NCI-H524 (cell line): Measurements from ENCODE around the gene CRY2.
"Not testable (repeated sequence)": the region's sequence is repeated elsewhere in the genome, so short reads cannot be mapped to it uniquely, and the experiment has no call there.

ENCODE experiments used
- DNase-seq, 2 experiments: peaks; one replicate each; lab custom pipeline; 2025; lab: John Stamatoyannopoulos, UW

The CRY2 gene

DNA sequence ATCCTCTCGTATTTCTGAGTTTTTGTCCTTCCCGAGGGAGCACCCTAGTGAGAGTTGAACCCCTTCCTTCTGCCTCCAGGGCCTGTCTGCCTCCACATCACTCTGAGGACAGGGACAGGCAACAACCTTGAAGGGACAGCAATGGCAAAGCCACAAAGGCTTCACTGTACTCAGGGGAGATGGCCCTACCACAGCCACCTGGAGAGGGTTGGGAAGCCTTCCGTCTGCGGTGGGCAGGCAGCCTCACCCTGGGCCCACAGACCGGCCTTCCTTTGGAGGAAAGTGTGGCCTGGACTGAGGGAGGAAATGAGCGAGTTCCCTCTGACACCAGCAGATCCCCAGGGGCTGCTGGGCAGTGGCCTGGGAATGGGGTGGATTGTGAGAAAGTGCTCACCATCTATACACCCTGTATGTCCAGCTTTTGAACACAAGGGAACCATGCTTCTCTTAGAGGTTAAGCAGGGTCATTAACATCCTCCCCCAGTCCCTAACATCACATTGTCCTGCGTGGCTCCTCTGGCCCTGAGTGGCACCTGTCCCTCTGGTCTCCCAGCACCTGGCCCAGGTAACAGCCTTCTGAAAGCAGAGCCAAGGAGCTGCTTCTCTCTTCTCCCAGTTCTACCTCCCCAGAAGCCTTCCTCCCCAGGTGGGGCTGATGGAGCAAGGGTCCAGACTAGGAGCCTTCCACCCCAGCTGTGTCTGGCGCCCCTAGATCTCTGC is 35.5 kb upstream of the CRY2 start:
- DNase-seq, result no peak

DNA sequence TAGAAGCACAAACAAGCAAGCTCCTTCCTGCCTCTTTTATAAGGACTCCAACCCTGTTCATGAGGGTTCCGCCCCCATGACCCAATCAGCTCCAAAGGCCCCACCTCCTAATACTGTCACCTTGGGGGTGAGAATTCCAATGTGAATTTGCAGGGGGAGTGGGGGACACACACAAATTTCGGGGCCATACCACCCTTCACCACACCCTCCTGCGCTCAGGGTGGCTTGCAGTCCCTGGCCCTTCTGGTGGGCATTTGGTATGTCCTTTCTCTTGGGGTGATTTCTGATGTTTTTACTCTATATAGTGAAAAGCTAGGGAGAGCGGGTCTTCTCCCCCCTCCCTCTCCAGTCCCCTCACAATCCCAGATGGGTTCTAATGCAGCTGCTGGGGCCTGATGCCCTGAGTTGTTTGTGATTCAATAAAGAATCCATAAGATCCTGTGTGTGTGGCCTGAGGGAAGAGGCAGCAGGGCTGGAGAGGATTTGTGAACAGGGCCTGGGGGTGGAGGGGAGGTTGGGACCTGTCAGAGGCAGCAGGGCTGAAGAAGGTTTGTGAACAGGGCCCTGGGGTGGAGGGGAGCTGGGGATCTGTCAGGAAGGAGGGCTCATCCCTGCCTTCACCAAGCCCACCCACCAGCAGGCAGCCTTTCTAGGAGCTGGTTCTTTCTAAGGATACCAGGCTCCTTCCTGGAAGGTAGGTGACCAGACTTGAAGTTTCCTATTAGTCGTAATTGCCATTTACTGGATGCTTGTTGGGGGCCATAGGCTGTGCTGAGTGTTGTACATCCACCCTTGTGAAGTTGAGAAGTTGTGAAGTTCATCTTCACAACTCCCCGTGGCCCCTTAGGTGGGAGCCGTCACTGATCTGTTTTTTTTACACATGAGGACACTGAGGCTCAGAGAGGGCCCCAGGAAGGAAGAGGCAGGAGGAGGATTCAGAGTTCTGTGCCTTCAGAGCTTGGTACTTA is 34.4 kb upstream of the CRY2 start:
- DNase-seq, result no peak

DNA sequence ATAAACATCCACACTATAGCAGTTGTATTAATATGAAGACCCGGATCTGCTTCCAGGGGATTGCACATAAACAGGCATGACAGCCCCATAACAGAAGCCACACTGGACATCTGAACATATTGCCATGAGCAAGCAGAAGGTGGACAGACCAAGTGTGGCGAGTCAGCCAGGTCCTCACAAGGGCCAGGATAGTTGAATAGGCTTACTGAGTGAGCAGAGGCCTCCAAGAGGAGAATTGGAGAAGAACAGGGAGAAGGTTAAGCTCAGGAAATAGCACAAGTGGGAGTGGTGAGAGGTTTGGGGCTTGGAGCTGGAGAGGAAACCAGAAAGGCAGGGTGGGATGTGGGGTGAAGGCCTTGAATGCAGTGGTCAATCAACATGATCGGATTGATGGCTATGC is 31.5 kb upstream of the CRY2 start:
- DNase-seq, result no peak

DNA sequence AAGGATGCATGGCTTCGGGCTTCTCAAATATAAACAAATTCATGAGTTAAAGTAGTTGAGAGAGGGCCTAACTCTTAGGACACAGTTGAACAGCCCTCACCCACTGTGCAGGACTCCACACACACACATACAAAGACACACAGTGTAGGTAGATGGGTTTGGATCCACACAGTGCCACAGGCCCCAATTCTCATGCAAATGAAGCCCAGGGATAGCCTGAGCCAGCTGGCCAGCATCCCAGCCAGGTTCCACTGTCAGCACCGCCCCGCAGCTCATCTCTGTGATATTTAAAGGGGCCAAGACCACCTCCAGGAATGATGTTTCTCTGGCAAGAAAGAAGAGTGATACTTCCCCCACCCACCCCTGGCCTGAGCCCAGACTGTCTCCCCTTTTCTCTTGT is 30.7 kb upstream of the CRY2 start:
- DNase-seq, result no peak

DNA sequence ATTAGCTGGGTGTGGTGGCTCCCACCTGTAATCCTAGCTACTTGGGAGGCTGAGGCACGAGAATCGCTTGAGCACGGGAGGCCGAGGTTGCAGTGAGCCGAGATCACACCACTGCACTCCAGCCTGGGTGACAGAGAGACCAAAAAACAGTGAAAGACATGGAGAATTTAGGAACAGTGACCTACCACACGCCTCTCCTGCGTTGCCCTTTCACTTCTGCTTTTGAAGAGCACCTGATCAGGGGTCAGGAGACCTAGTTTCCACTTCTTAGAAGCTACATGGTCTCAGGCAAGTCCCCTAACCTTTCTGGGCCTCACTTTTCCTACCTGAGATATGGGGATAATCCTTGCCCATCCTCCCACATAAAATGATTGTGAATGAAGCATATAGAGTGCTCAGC is 30.1 kb upstream of the CRY2 start:
- no peak for DNase-seq

DNA sequence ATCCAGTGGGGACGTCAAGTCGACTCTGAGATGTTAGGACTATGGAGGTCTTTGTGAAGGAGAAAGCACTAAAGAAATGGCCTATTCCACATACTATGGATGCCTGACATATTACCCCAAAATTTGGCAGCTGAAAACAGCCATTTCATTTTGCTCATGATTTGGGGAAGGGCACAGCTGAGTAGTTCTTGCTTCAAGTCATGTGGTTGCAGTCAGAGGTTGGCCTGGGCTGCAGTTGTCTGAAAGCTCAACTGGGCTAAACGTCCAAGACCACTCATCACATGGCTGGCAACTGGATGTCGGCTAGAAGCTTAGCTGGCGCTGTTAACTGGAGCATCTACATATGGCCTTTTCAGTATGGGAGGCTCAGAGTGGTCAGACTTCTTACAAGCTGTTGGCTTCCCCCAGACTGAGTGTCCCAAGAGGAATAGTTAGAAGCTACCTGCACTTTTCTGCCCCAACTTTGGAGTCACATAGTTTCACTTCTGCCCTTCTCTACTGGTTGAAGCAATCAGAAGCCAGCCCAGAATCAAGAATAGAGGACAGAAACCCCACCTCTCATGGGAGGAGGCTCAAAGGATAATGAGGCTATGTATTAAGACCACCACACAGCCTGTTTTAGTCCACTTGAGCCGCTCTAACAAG is 28.2 kb upstream of the CRY2 start:
- no peak for DNase-seq

DNA sequence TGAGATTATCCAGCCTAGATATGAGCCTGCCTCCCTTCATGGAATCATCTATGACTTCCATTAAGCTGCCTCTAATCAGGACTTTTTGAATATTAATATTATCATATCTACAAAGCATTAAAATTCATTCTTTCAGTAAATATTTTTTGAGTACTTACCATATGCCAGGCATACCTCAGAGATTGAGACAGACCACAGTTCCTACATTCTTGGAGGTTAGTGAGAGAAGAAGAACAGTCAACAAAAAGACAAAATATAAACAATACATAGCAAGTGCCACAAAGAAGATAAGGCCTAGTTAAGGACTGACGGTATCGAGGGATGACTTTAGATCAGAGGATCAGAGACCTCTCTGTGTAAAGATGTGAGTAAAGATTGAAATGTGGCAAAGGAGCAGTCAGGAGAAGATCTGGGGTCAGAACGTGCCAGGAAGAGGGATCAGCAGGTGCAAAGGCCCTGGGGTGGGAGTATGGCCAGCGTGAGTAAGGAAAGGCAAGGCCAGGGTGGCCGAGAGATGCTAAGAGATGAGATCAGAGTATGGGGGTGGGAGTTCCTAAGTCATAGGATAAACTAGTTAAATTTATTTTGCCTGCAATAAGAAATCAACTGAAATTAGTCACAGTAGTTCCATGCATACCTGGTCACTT is 26.9 kb upstream of the CRY2 start:
- DNase-seq, result no peak

DNA sequence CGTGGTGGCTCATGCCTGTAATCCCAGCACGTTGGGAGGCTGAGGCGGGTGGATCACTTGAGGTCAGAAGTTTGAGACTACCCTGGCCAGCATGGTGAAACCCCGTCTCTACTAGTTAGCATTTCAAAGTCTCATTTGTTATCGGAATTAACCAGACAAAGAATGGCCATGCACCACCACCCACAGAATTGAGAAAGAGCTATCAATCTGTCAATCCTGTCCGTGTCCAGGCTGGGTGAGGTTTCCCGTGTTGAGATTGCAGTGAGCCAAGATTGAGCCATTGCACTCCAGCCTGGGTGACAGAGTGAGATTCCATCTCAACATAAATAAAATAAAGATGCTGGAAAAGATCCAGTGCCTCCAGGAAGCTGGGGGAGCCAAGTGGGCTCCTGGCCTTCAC is 20.8 kb upstream of the CRY2 start:
- DNase-seq, result not testable (repeated sequence)

DNA sequence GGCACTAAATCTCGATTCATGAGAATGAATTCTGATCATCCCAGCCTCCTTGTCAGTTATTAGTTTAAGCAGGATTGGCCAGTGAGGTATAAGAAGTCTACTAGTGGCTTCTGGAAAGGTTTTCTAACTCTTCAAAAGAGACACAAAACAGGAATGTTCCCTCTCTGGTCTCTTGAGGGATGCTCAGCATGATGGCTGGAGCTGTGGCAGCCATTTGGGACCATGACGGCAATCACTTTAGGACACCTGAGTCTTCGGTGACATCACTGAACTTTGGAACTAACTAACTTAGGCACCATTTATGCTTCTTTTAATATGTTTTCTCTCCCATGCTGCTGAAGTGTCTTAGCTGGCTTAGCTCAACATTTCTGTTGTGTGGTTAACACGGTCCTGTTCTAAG is 20.2 kb upstream of the CRY2 start:
- DNase-seq, result no peak

DNA sequence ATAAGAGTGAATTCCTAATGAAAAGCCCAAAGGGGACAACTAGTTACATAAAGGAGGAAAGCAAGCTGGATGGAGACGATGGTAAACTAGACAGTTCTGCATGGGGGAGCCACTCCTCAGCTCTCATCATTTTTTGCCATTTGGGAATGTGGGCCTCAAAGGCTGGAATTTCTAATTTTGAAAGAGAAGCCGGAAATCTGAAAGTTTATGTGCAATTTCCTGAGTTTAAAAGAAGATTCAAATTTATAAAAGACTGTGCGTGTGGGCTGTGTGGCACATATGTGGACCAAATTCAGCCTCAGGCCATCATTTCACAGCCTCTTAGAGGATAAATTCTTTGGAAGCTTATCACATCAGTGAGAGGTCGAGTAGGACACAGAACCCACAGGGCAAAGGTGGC is 18.3 kb upstream of the CRY2 start:
- DNase-seq, result no peak

DNA sequence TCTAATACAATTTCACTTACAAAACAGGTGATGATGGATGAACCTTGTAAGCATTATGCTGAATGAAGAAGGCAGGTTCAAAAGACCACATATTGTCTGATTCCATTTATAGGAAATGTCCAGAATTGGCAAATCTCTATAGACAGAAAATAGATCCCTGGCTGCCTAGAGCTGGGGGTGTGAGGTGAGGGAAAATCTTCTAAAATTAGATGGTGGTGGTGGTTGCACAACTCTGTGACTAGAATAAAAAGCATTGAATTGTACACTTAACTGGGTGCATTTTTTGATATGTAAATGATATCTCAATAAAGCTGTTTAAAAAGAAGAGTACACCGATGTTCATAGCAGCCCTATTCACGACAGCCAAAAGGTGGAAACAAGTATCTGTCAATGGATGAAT is 16.7 kb upstream of the CRY2 start:
- DNase-seq, result no peak

DNA sequence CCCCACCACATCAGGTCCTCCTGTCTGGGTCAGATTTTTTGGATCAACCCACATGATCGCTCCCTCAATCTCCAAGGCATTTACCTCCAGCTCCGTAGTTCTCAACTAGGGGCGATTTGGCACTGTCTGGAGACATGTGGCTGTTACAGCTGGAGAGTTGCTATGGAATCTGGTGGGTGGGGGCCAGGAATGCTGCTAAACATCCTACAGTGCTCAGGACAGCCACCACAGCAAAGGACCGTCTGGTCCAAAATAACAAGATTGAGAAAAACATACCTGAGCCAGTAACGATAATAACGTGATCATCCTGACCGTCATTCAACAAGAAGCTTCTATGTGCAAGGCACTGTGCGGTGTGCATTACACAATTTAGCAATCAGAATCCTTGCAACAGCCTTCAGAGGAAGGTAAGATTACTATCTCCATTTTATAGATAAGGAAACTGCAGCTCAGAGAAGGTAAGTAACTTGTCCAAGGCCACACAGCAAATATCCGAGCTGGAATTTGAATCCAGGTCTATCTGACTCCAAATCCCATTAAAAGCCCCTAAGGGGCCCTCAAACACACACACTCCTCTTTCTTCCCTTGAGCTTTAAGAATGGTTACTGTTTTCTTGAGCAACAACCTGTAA is 14.3 kb upstream of the CRY2 start:
- DNase-seq, result no peak

DNA sequence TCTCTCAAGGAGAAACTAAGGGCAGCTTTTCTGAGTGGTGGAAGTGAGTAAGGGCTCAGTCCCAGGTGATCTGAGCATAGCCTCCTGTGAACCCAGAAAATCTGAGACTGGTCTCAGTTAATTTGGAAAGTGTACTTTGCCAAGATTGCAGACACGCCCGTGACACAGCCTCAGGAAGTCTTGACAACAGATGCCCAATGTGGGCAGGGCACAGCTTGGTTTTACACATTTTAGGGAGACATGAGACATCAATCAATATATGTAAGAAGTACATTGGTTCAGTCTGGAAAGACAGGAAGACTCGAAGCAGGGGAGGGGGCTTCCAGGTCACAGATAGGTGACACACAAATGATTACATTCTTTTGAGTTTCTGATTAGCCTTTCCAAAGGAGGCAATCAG is 13.5 kb upstream of the CRY2 start:
- no peak for DNase-seq

DNA sequence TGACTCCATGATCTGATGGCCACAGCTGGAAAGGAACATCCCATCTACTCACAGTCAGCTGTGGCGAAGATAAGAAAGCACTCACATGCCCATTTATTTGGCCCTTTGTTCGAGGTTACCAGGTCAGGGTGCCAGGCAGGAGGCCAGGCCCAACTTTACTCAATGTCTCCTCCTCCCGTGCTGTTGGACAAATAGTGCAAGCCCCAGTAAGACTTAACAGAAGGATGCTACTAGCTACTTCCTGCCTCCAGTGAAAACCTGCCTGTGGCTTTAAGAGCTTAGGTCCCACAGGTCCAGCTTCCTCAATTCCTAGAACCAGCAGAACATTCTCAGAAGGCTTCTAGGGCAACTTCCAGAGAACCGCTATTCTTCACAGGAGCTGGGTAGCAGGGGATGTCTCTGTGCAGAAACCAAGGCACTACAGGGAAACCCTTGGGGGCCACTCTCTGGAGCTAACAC is 12.9 kb upstream of the CRY2 start:
- DNase-seq, result no peak

DNA sequence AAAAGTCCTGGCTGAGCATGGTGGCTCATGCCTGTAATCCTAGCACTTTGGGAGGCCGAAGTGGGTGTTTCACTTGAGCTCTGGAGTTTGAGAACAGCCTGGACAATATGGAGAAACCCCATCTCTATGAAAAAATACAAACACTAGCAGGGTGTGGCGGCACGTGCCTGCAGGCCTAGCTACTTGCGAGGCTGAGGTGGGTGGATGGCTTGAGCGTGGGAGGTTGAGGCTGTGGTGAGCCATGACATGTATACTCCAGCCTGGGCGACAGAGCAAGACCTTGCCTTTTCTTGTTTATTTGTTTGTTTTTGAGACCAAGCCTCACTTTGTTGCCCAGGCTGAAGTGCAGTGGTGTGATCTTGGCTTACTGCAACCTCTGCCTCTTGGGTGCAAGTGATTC is 8.1 kb upstream of the CRY2 start:
- DNase-seq, result no peak

DNA sequence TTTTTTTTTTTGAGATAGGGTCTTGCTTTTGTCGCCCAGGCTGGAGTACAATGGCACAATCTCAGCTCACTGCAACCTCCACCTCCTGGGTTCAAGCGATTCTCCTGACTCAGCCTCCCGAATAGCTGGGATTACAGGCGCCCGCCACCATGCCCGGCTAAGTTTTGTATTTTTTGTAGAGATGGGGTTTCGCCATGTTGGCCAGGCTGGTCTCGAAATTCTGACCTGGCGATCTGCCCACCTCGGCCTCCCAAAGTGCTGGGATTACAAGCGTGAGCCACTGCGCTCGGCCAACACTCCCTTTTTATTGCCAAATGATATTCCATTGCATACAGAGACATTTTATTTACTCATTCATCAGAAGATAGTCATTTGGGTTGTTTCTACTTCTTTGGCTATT is 7.0 kb upstream of the CRY2 start:
- DNase-seq, result not testable (repeated sequence)

DNA sequence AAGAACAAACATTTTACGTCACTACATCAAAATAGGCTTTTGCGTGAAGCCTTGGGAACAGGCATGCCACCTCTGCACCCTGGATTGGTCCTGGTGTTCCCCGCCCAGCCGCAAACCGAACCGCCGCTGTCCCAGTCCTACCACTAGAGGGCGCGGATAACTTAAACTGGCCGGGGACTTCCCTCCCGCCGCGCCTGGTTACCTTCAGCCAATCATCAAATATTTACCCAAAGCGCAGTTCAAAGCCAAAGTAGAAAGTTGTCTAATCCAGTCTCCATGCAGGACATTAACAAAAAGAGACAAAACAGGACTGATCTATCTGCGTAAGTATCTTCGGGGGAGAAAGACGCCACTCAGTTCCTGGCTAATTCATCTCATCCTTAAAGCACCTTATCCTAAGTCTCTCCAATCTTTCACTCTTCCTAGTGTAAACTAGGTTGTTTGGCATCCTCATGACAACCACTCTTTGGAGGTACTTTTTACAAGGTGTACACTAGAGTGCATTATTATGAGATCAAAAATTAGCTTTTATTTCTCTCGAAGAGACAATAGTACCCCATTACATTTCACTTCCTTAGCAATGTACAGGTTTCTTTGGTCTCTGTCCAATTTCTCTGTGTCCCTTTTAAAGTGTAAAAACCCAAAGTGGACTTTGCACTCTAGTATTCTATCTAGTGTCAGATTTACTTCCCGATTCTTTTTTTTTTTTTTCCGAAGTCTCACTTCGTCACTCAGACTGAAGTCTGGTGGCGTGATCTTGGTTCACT is 3.9 kb upstream of the CRY2 start:
- DNase-seq, result peak; percentile 53 to 67

DNA sequence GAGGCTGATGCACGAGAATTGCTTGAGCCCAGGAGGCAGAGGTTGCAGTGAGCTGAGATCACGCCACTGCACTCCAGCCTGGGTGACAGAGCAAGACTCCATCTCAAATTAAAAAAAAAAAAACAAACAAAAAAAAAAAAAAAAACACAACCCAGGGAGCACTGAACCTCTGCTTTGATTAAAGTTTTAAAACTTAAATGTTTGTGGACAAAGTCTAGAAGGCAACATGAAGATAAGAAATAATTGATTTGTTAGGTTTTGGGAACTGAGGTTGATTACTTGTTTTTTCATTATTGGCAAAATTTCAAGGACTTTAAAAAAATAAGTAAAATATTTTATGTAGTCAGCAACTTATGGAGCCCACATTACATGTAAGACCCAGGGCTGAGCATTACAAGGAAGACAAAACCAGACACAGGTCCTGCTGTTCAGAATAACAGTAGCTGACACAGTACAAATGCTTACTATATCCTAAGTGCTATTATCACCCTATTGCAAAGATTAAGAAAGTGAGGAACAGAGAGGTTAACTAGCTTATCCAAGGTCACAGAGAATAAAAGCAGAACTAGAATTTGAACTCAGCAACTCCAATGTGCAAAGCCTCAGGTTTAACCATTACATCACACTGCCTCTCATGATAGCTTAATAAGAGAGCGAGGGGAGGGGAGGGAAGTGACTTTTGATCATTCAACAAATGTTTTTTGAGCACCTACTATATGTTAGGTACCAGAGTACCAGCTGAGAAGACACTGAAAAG is 2.3 kb upstream of the CRY2 start:
- DNase-seq, result no peak

DNA sequence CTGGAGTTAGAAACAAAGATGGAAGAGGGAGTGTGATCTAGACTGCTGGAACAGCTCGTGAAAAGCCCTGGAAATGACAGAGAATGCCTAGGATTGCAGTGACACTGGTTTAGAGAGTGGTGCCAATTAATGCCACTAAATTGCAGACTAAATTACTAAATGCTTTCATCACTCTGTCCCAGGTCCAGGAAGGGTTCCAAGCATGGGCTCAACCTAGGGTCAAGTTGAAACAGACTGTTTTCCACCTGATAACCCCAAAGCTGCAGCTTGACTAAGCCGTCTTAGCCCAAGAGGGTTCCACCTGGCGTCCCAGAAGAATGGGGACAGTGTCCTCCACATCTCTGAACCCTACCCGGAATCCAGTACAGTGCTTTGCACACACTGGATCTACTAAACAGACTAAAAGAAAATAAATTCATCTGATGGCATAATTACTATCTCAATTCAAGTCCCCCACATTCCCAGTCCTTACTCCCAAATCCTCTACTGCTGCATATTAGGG is 1.1 kb upstream of the CRY2 start:
- DNase-seq, result peak in 1 of 2 experiments; percentile 17

DNA sequence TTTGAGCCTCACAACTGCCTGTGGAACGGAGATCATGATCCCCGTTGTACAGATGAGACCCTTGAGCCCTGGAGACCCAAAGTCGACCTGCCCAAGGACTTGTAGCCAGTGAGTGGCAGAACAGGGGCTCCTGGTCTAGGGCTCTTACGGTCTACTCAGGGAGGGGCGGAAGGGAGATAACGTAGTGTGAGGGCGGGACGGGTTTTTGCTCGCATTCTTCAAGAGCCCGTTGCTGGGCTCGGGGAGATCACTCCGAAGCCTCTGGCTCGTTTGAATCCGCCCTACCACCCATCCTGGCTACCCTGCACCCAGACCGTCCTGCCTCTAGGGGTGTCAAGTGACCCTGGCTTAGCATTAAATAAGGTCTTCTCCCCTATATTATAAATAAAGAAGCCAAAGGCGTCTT is 639 bp downstream of the CRY2 start:
- DNase-seq, result peak in 1 of 2 experiments; percentile 40
